ENCODE measurements around the gene THSD4.

GRCh38 chr15:71379893-71380292, 264.6 kb downstream of the THSD4 start:
- no peak for TF ChIP-seq YY1 (IDR thresholded peaks at IDR 0.05; ENCODE audit: borderline replicate concordance in 1 of 3, control insufficient read depth in 1 of 3, extremely low read depth in 1 of 3, insufficient read depth in 3 of 3, insufficient read length in 1 of 3, insufficient replicate concordance in 2 of 3, low read depth in 1 of 3, low read length in 2 of 3)
- no peak for TF ChIP-seq CTCF (IDR thresholded peaks at IDR 0.05 in 2 of 3, conservative IDR thresholded peaks at IDR 0.05 in 1 of 3; ENCODE audit: insufficient read depth in 2 of 3, low read depth in 1 of 3, low read length in 3 of 3)
- no peak for TF ChIP-seq ZNF695 (CRISPR knock-in tag; IDR thresholded peaks at IDR 0.05)
